Colonic mucosa (tissue), 4 donors: ENCODE results near the gene OS9. TPM values are rescaled to one million over a fixed set of nuclear protein-coding genes. Genes with fewer than 3 reads are reported as not detected.

Experiments used
- DNase-seq: peaks from one replicate; pipeline ENCODE4 v3.0.0-alpha.2; 2020
- H3K27ac ChIP-seq: fragments of 200-600 bp; one replicate; pipeline ENCODE4 v1.8.0; 2021
- H3K27me3 ChIP-seq: fragments of 200-600 bp; one replicate; pipeline ENCODE4 v1.8.0; 2021
- H3K36me3 ChIP-seq: fragments of 200-600 bp; one replicate; pipeline ENCODE4 v1.8.0; 2021
- H3K4me1 ChIP-seq: fragments of 200-600 bp; one replicate; pipeline ENCODE4 v1.8.0; 2021; ENCODE audit warnings: mild to moderate bottlenecking
- H3K4me3 ChIP-seq: fragments of 200-600 bp; one replicate; pipeline ENCODE4 v1.8.0; 2021
- H3K9ac ChIP-seq, 2 donors: one replicate each; pipeline ENCODE4 v1.7.0; 2013; ENCODE audit warnings: control low read depth in 2 of 2, low read depth in 2 of 2, low read length in 2 of 2
- H3K9me3 ChIP-seq: fragments of 200-600 bp; one replicate; pipeline ENCODE4 v1.8.0; 2021
- intact Hi-C: fragments of 100-400 bp; cut with DNase I; formaldehyde crosslinking; loops from one replicate; pipeline ENCODE4 v1.14.1; 2022
- total RNA-seq, 2 donors: library from RNA; stranded (reverse); fragmentation: NEBNext Ultra II Directional in 1 of 2; extraction: Animal tissue kit (Norgen Biotek cat#: 25700) in 1 of 2; gene quantifications; one replicate each; pipeline ENCODE4 v1.2.1, GENCODE V29; 2021
- TF ChIP-seq, protein P1 (sequence below): fragments of 200-600 bp; IDR thresholded peaks from one replicate; pipeline ENCODE4 v1.8.0; 2022; ENCODE audit warnings: antibody characterized with exemption, mild to moderate bottlenecking
- donor health status: healthy.
- donor health status: DM: no; HTN: no; CAD: no.
- donor health status: DM: no; HTN: no; CAD: no.

OS9 gene
- total RNA-seq, 2 donors from 2014 or later: 219 to 284 TPM

GRCh38 chr12:57722716-57723629 lies 29.0 kb downstream of the OS9 start:
- no peaks in the 10 kb centered on the region for H3K4me1 ChIP-seq
- TF ChIP-seq, protein P1, sequence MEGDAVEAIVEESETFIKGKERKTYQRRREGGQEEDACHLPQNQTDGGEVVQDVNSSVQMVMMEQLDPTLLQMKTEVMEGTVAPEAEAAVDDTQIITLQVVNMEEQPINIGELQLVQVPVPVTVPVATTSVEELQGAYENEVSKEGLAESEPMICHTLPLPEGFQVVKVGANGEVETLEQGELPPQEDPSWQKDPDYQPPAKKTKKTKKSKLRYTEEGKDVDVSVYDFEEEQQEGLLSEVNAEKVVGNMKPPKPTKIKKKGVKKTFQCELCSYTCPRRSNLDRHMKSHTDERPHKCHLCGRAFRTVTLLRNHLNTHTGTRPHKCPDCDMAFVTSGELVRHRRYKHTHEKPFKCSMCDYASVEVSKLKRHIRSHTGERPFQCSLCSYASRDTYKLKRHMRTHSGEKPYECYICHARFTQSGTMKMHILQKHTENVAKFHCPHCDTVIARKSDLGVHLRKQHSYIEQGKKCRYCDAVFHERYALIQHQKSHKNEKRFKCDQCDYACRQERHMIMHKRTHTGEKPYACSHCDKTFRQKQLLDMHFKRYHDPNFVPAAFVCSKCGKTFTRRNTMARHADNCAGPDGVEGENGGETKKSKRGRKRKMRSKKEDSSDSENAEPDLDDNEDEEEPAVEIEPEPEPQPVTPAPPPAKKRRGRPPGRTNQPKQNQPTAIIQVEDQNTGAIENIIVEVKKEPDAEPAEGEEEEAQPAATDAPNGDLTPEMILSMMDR: no peak
- intact Hi-C loops: no loop called here
- H3K9ac ChIP-seq: no peak overlapping the region
- H3K4me3 ChIP-seq: no peak overlapping the region
- no peak for DNase-seq
- no peaks in the 10 kb centered on the region for H3K9me3 ChIP-seq
- H3K36me3 ChIP-seq: peaks cover 5% of the 10 kb centered on the region
- H3K27me3 ChIP-seq: peaks cover 6% of the 10 kb centered on the region
- no peak overlapping the region for H3K27ac ChIP-seq

DNA sequence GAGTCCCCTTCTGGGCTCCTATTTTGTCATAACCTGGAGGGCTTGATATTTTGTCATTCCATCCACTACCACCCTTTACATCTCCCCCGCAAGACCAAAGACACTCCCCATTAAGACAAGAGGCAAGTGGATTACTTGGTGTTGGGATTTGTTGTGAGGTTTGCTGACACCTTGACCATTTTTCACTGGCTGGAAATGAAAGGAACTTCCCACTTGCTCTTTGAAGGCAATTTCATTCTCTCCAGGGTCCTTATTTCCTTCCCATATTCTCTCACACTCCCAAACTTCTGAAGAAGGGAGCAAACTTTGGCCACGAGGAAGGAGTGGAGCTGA lies 29.7 kb downstream of the OS9 start:
- TF ChIP-seq, protein P1: no peak
- peaks cover 3% of the 10 kb centered on the region for H3K36me3 ChIP-seq
- H3K27ac ChIP-seq: no peak overlapping the region
- no peak overlapping the region for H3K4me3 ChIP-seq
- DNase-seq: no peak
- no peaks in the 10 kb centered on the region for H3K4me1 ChIP-seq
- no peak overlapping the region for H3K9ac ChIP-seq
- peaks cover 6% of the 10 kb centered on the region for H3K27me3 ChIP-seq
- intact Hi-C loops: no loop called here
- no peaks in the 10 kb centered on the region for H3K9me3 ChIP-seq

DNA sequence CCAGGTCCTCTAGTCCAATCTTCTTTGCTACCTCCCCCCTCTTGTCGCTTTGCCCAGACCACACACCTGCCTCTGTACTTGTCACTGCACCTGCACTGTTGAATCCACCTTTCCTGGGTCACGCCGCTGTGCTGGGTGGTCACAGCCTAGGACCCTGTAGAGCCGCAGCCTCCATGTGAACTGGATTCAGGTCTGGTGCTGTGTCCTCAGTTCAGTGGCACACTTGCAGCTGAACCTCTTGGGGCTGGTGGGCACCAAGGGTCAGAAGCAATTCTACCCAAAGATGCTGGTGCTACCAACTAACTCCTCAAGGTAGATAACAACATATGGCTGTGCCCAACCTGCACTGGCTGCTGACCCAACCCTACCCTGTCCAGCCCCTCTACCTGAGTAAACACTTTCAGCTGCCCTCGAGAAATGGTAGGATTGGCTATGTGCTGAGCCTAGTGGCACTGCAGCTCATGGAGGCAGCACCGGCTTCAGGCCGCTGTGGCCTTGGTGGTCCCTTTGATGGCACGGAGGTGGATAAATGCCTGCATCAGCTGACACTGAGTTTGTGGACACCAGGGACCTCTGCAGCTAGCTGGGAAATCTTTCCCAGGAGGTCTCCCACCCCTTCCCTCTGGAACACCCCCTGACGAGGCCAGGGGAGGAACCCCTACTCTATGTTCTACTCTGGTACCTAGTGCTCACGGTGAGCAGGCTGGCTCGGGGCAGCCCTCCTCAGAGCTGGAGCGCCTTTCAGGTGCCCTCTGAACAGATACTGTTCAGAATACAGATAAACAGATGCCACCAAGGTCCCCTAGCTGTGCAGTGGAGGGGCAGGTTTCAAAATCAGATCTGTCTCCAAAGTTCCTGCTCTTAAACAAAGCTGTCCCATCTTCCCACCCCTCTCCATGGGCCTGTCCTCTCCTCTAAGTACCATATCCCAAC lies 30.3 kb downstream of the OS9 start:
- DNase-seq: no peak
- intact Hi-C loops: no loop called here

DNA sequence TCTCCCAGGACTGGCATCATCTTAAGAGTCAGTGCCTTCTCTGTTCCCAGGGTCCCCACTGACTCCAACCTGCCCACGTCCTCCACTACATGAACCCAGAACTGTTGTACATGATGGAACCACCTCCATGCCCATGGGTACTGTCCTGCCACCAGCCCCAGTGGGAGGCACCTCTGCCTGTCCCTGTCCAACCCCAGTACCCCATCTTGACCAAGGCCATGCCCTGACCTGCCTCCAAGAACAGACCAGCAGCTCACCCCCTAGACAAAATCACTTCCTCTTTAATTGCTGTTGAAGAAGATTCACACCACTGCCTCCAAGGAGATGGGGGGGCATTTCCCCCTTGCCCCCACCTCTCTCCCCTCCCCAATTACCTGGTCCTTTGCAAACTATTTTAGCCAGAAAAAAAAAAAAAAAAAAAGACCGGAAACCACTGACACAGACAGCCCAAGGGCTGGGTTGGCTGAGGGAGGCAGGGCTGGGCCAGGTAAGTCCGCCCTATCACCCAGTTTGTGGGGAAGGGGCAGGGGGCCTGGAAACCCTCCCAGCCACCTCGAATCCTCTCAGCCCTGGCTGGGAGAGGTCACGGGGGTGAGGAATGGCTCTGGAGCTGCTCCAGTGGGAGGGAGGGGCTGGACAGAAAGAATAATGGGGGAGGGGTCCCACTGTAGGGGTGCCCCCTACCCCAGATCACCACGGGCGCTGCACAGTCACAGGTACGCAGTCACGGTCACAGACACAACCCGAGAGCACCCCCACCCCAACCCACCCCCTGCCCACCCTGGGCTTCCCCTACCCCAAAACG lies 31.2 kb downstream of the OS9 start:
- Histone ChIP-seq H3K4me3 (no peak overlapping the region), H3K9ac (no peak overlapping the region), H3K9me3 (no peaks in the 10 kb centered on the region), H3K4me1 (no peaks in the 10 kb centered on the region), H3K27ac (no peak overlapping the region), H3K27me3 (peaks cover 6% of the 10 kb centered on the region), H3K36me3 (no peaks in the 10 kb centered on the region)
- intact Hi-C loops: no loop called here
- DNase-seq: no peak
- TF ChIP-seq, protein P1: no peak

More for the DNA sequence above, 30.3 kb downstream of the OS9 start:
- TF ChIP-seq, protein P1: no peak
- Histone ChIP-seq H3K4me3 (no peak overlapping the region), H3K27me3 (peaks cover 6% of the 10 kb centered on the region), H3K9me3 (no peaks in the 10 kb centered on the region), H3K9ac (no peak overlapping the region), H3K4me1 (no peaks in the 10 kb centered on the region), H3K27ac (no peak overlapping the region), H3K36me3 (no peaks in the 10 kb centered on the region)

DNA sequence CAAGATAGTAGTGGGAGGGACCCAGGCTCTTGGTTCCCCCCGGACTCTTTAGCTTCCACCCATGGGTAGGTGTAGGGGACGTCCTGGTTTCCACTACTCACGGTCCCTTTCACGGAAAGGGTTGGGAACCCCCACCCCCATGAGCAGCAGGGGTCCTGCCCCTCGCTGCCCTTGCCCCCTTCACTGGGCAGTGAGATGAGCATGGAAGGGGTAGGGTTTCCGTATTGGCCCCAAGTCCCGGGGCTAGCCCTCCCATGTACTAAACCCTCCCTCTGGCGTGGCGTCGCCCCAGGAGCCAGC lies 31.9 kb downstream of the OS9 start:
- intact Hi-C loops: no loop called here
- TF ChIP-seq, protein P1: no peak
- Histone ChIP-seq H3K4me1 (no peaks in the 10 kb centered on the region), H3K9me3 (no peaks in the 10 kb centered on the region), H3K9ac (no peak overlapping the region), H3K27me3 (peaks cover 6% of the 10 kb centered on the region), H3K4me3 (peak overlapping the region; percentile 48), H3K36me3 (no peaks in the 10 kb centered on the region), H3K27ac (no peak overlapping the region)
- no peak for DNase-seq
